H1 (cell line): ENCODE results near the gene EEF1G.

Experiments used
- BACH1 ChIP-seq: IDR thresholded peaks from 2 replicates; pipeline ENCODE4 v1.6.1; 2012; ENCODE audit warnings: low read length, improper control_type of control experiment
- CBX5 ChIP-seq: fragments of 300-800, 300-1000 bp; sonication (generic); IDR thresholded peaks from 2 replicates; pipeline ENCODE4 v1.7.1; 2016; ENCODE audit warnings: antibody characterized with exemption, low read length, low read depth
- CEBPB ChIP-seq: IDR thresholded peaks from 2 replicates; pipeline ENCODE4 v1.6.1; 2012; ENCODE audit warnings: low read depth, low read length
- HDAC2 ChIP-seq, 2 experiments: fragments of 300-600 bp in 1 of 2; sonication (generic) in 1 of 2; IDR thresholded peaks; 2 replicates each; pipeline ENCODE4 v1.6.1; 2011 to 2012; ENCODE audit warnings: low read depth in 2 of 2, low read length in 2 of 2, mild to moderate bottlenecking in 2 of 2, moderate library complexity in 2 of 2, borderline replicate concordance in 1 of 2, inconsistent platforms in 1 of 2
- POLR2A ChIP-seq, 2 experiments: IDR thresholded peaks; 1 replicate in 1 of 2; 2 replicates in 1 of 2; pipeline ENCODE4 v1.6.1; 2011; ENCODE audit warnings: low read depth in 2 of 2, low read length in 2 of 2, mild to moderate bottlenecking in 2 of 2; ENCODE audit errors: control extremely low read depth in 1 of 2
- YY1 ChIP-seq: IDR thresholded peaks from 2 replicates; pipeline ENCODE4 v1.6.1; 2011; ENCODE audit warnings: low read depth, mild to moderate bottlenecking, low read length

- TF ChIP-seq CEBPB, result no peak
- no peak for TF ChIP-seq HDAC2 (IDR thresholded peaks at IDR 0.05; ENCODE audit: borderline replicate concordance in 1 of 2, low read depth in 2 of 2, low read length in 2 of 2)
- TF ChIP-seq CBX5, result no peak
- TF ChIP-seq POLR2A (IDR thresholded peaks at IDR 0.05; ENCODE audit: control extremely low read depth in 1 of 2, low read depth in 2 of 2, low read length in 2 of 2), result no peak
- no peak for TF ChIP-seq BACH1
- TF ChIP-seq YY1, result no peak
Observed at GRCh38 chr11:62512961-62513360, 60.7 kb downstream of the EEF1G start.
